HepG2 (cell line): ENCODE data around the gene WSB2. TPM values are rescaled to one million over a fixed set of nuclear protein-coding genes. Genes with fewer than 3 reads are reported as not detected.

Source experiments
- MAZ ChIP-seq, 2 experiments: sonication (generic) in 1 of 2; formaldehyde crosslinking in 1 of 2; IDR thresholded peaks; 2 replicates each; pipeline versions ENCODE4 v1.5.0 to v1.6.1; 2012 to 2020; ENCODE audit warnings: low read depth in 2 of 2, mild to moderate bottlenecking in 2 of 2, borderline replicate concordance in 1 of 2, improper control_type of control experiment in 1 of 2, low read length in 1 of 2, missing genetic modification reagents in 1 of 2, moderate library complexity in 1 of 2
- MYNN ChIP-seq: sonication (generic); formaldehyde crosslinking; IDR thresholded peaks from 2 replicates; pipeline ENCODE4 v1.4.0; 2020; ENCODE audit warnings: mild to moderate bottlenecking, low read depth, missing genetic modification reagents
- ONECUT2 ChIP-seq: sonication (generic); formaldehyde crosslinking; IDR thresholded peaks from 2 replicates; pipeline ENCODE4 v1.4.0; 2020; ENCODE audit warnings: missing genetic modification reagents
- RFX3 ChIP-seq: IDR thresholded peaks from 2 replicates; pipeline ENCODE4 v1.6.1; 2016; ENCODE audit warnings: missing biosample characterization, missing genetic modification reagents
- SMARCC2 ChIP-seq: fragments of 450-650 bp; IDR thresholded peaks from 2 replicates; pipeline ENCODE4 v1.6.1; 2017; ENCODE audit warnings: antibody characterized with exemption, mild to moderate bottlenecking
- STAT5B ChIP-seq: sonication (generic); formaldehyde crosslinking; IDR thresholded peaks from 2 replicates; pipeline ENCODE4 v1.4.0; 2020; ENCODE audit warnings: missing genetic modification reagents
- SUZ12 ChIP-seq: fragments of 150-350 bp; IDR thresholded peaks from 2 replicates; pipeline ENCODE4 v1.6.1; 2014; ENCODE audit warnings: low read depth, low read length
- SYNCRIP ChIP-seq: fragments of 200-400 bp; formaldehyde crosslinking; IDR thresholded peaks from 2 replicates; pipeline ENCODE4 v1.6.1; 2018; ENCODE audit warnings: mild to moderate bottlenecking, low read depth, low read length; ENCODE audit not compliant: insufficient read depth
- ZKSCAN8 ChIP-seq: IDR thresholded peaks from 2 replicates; pipeline ENCODE4 v1.6.1; 2016; ENCODE audit warnings: borderline replicate concordance, missing genetic modification reagents, missing compliant biosample characterization
- ZMAT3 ChIP-seq: sonication (generic); formaldehyde crosslinking; conservative IDR thresholded peaks from 2 replicates; pipeline ENCODE4 v1.7.0; 2021; ENCODE audit warnings: missing genetic modification reagents
- ZNF20 ChIP-seq: sonication (generic); formaldehyde crosslinking; IDR thresholded peaks from 2 replicates; pipeline ENCODE4 v1.4.0; 2020; ENCODE audit warnings: mild to moderate bottlenecking, moderate library complexity, missing genetic modification reagents
- ZNF251 ChIP-seq: sonication (generic); formaldehyde crosslinking; IDR thresholded peaks from 2 replicates; pipeline ENCODE4 v1.9.0; 2021; ENCODE audit warnings: mild to moderate bottlenecking, missing genetic modification reagents
- ZNF329 ChIP-seq: sonication (generic); formaldehyde crosslinking; IDR thresholded peaks from 2 replicates; pipeline ENCODE4 v1.9.0; 2021; ENCODE audit warnings: low read depth, mild to moderate bottlenecking, missing genetic modification reagents
- ZNF335 ChIP-seq: sonication (generic); formaldehyde crosslinking; IDR thresholded peaks from 2 replicates; pipeline ENCODE4 v1.4.0; 2020; ENCODE audit warnings: missing genetic modification reagents
- ZNF451 ChIP-seq: sonication (generic); formaldehyde crosslinking; IDR thresholded peaks from 2 replicates; pipeline ENCODE4 v1.5.0; 2020; ENCODE audit warnings: mild to moderate bottlenecking, missing genetic modification reagents
- ZNF550 ChIP-seq: sonication (generic); formaldehyde crosslinking; IDR thresholded peaks from 2 replicates; pipeline ENCODE4 v1.4.0; 2020; ENCODE audit warnings: mild to moderate bottlenecking, missing genetic modification reagents, borderline replicate concordance
- ZNF563 ChIP-seq: sonication (generic); formaldehyde crosslinking; IDR thresholded peaks from 2 replicates; pipeline ENCODE4 v1.8.0; 2022; ENCODE audit warnings: mild to moderate bottlenecking, moderate library complexity, missing genetic modification reagents
- ZNF564 ChIP-seq: sonication (generic); formaldehyde crosslinking; IDR thresholded peaks from 2 replicates; pipeline ENCODE4 v1.8.1; 2023; ENCODE audit warnings: mild to moderate bottlenecking, missing genetic modification reagents
- ZNF598 ChIP-seq: sonication (generic); formaldehyde crosslinking; IDR thresholded peaks from 2 replicates; pipeline ENCODE4 v1.5.1; 2020; ENCODE audit warnings: mild to moderate bottlenecking, missing genetic modification reagents, borderline replicate concordance
- ZNF652 ChIP-seq: IDR thresholded peaks from 2 replicates; pipeline ENCODE4 v1.6.1; 2016; ENCODE audit warnings: low read depth, borderline replicate concordance
- ZNF850 ChIP-seq: sonication (generic); formaldehyde crosslinking; conservative IDR thresholded peaks from 2 replicates; pipeline ENCODE4 v1.9.0; 2021; ENCODE audit warnings: mild to moderate bottlenecking, missing genetic modification reagents
- ZNF878 ChIP-seq: sonication (generic); formaldehyde crosslinking; IDR thresholded peaks from 2 replicates; pipeline ENCODE4 v1.8.1; 2023; ENCODE audit warnings: mild to moderate bottlenecking, missing genetic modification reagents, moderate library complexity
- polyA plus RNA-seq, 8 experiments: library from polyadenylated mRNA; depleted of rRNA in 3 of 8; stranded (reverse) in 7 of 8; unstranded in 1 of 8; fragments of >200 nt; fragmentation: Illumina TruSeq in 4 of 8; extraction: Trizol in 4 of 8; gene quantifications; 2 replicates each; pipeline versions ENCODE4 v1.2.1 to v1.2.3, GENCODE V29; 2011 to 2016; ENCODE audit warnings: low read depth in 4 of 8, missing spikeins in 1 of 8, mixed read lengths in 1 of 8; ENCODE audit not compliant: insufficient read depth in 1 of 8
- total RNA-seq, 5 experiments: library from RNA; depleted of rRNA; stranded (reverse); fragments of >200 nt; fragmentation: Illumina TruSeq; extraction: Trizol; gene quantifications; 2 replicates each; pipeline ENCODE4 v1.2.3, GENCODE V29; 2016; ENCODE audit warnings: low read depth in 1 of 5
- TF ChIP-seq, protein P1 (sequence below): conservative IDR thresholded peaks from 2 replicates; pipeline ENCODE4 v1.6.1; 2018; ENCODE audit warnings: missing genetic modification reagents
- TF ChIP-seq, protein P2 (sequence below): sonication (generic); formaldehyde crosslinking; IDR thresholded peaks from 2 replicates; pipeline ENCODE4 v1.4.0; 2020; ENCODE audit warnings: missing genetic modification reagents, borderline replicate concordance

The WSB2 gene
- total and polyA plus RNA-seq, 2 of the 13 experiments (the other 11 are each of a cell fraction or from before 2014, with no cell fraction given), result 31.0 to 82.8 TPM

DNA sequence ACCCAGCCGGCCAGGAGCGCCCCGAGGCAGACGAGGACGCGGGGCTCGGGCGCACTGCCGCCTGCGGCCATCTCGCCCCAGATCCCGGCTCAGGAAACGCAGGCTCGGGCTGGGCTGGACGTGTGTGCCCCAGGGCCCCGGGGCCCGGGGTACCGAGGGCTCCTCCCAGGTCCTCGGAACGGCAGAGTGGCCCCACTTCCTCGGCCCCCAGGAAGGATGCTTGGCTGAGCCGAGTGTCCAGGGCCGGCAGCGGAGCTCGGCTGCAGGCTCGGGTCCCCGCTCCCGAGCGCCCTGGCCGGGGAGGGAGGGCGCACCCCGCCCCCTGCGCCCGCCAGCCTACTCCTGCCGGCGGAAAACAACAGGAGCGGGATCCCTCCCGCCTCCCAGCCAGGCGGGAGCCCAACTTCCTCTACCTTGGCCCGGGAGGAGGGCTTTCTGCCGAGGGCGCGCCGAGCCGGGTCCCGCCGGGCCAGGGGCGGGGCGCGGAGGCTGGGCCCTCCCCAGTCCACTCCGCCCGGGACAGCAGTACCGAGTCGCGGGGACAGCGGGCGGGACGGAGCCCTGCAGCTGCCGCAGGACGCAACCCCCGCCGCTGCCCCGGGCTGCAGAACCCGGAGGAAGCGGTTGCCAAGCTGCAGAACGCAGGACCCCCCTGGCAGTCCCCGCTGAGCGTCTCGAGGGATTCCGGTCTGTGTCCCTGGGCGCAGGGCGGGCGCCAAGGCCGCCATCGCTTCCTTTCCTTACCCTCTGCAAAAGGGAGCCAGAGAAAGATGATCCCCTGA is 42.8 kb upstream of the WSB2 start, which contains the start of gene VSIG10 (continued):
- 0 out of 2 replicates have a peak, but pooled peaks have one; percentile 34 for TF ChIP-seq ZMAT3 (CRISPR knock-in tag)
- TF ChIP-seq, protein P1, sequence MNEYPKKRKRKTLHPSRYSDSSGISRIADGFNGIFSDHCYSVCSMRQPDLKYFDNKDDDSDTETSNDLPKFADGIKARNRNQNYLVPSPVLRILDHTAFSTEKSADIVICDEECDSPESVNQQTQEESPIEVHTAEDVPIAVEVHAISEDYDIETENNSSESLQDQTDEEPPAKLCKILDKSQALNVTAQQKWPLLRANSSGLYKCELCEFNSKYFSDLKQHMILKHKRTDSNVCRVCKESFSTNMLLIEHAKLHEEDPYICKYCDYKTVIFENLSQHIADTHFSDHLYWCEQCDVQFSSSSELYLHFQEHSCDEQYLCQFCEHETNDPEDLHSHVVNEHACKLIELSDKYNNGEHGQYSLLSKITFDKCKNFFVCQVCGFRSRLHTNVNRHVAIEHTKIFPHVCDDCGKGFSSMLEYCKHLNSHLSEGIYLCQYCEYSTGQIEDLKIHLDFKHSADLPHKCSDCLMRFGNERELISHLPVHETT, result peak; percentile 74; the same call in 1 of the 2 replicates
- 0 out of 2 replicates have a peak, but pooled peaks have one; percentile 14 for TF ChIP-seq ZNF564 (CRISPR knock-in tag)
- no peak for TF ChIP-seq SMARCC2
- no peak for TF ChIP-seq ZNF251
- peak; percentile 61; the same call in 1 of the 2 replicates for TF ChIP-seq ZNF563 (CRISPR knock-in tag)
- TF ChIP-seq SUZ12, result no peak
- TF ChIP-seq ZNF652, result no peak
- TF ChIP-seq, protein P2, sequence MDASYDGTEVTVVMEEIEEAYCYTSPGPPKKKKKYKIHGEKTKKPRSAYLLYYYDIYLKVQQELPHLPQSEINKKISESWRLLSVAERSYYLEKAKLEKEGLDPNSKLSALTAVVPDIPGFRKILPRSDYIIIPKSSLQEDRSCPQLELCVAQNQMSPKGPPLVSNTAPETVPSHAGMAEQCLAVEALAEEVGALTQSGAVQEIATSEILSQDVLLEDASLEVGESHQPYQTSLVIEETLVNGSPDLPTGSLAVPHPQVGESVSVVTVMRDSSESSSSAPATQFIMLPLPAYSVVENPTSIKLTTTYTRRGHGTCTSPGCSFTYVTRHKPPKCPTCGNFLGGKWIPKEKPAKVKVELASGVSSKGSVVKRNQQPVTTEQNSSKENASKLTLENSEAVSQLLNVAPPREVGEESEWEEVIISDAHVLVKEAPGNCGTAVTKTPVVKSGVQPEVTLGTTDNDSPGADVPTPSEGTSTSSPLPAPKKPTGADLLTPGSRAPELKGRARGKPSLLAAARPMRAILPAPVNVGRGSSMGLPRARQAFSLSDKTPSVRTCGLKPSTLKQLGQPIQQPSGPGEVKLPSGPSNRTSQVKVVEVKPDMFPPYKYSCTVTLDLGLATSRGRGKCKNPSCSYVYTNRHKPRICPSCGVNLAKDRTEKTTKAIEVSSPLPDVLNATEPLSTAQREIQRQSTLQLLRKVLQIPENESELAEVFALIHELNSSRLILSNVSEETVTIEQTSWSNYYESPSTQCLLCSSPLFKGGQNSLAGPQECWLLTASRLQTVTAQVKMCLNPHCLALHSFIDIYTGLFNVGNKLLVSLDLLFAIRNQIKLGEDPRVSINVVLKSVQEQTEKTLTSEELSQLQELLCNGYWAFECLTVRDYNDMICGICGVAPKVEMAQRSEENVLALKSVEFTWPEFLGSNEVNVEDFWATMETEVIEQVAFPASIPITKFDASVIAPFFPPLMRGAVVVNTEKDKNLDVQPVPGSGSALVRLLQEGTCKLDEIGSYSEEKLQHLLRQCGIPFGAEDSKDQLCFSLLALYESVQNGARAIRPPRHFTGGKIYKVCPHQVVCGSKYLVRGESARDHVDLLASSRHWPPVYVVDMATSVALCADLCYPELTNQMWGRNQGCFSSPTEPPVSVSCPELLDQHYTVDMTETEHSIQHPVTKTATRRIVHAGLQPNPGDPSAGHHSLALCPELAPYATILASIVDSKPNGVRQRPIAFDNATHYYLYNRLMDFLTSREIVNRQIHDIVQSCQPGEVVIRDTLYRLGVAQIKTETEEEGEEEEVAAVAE (CRISPR knock-in tag), result no peak
- TF ChIP-seq SYNCRIP, result no peak
- TF ChIP-seq MAZ (IDR thresholded peaks at IDR 0.05; ENCODE audit: borderline replicate concordance, low read depth, low read length), result no peak
- peak; percentile 84 for TF ChIP-seq MAZ (CRISPR knock-in tag; IDR thresholded peaks at IDR 0.05; ENCODE audit: low read depth)
- 0 out of 2 replicates have a peak, but pooled peaks have one; percentile 6 for TF ChIP-seq ZNF850 (CRISPR knock-in tag)
- 0 out of 2 replicates have a peak, but pooled peaks have one; percentile 39 for TF ChIP-seq ZNF451
- no peak for TF ChIP-seq ONECUT2
- TF ChIP-seq ZNF550 (CRISPR knock-in tag), result no peak
- TF ChIP-seq ZNF335 (CRISPR knock-in tag), result no peak
- TF ChIP-seq STAT5B (CRISPR knock-in tag), result no peak
- TF ChIP-seq ZNF878 (CRISPR knock-in tag), result 0 out of 2 replicates have a peak, but pooled peaks have one; percentile 16
- no peak for TF ChIP-seq MYNN
- TF ChIP-seq ZNF598 (CRISPR knock-in tag), result no peak
- TF ChIP-seq ZNF329 (CRISPR knock-in tag), result peak; percentile 64; the same call in 1 of the 2 replicates
- TF ChIP-seq RFX3 (CRISPR knock-in tag), result no peak
- 0 out of 2 replicates have a peak, but pooled peaks have one; percentile 39 for TF ChIP-seq ZNF20 (CRISPR knock-in tag)
- TF ChIP-seq ZKSCAN8 (CRISPR knock-in tag), result no peak; the same call in 1 of the 2 replicates
